ENCODE data around the gene PCOLCE2. TPM values are rescaled to one million over a fixed set of nuclear protein-coding genes. Genes with fewer than 3 reads are reported as not detected.
A peak's percentile ranks its signal among the peaks of the same experiment; 100 is the strongest.
"Not testable (repeated sequence)": the region's sequence is repeated elsewhere in the genome, so short reads cannot be mapped to it uniquely, and the experiment has no call there.

PCOLCE2 gene
- total RNA-seq, 6 experiments from 2014 or later = 0.74 to 17.3 (median 14.6) TPM

- no peaks in the 10 kb centered on the region for H3K9me3 Mint-ChIP-seq
- peak overlapping the region; percentile 83 for H3K4me3 Mint-ChIP-seq
- peaks cover 27% of the 10 kb centered on the region for H3K4me1 Mint-ChIP-seq (ENCODE audit: low read depth)
- peak overlapping the region; percentile 70 for H3K27ac Mint-ChIP-seq
- no peak for TF ChIP-seq CTCF (IDR thresholded peaks at IDR 0.05)
- DNase-seq = peak; percentile 76
- no peaks in the 10 kb centered on the region; the same call in 1 of the 2 replicates for H3K36me3 Mint-ChIP-seq (ENCODE audit: low read depth)
- peaks cover 20% of the 10 kb centered on the region; the same call in 1 of the 2 replicates for H3K27me3 Mint-ChIP-seq (ENCODE audit: insufficient read depth)
These were observed 1.9 kb downstream of the PCOLCE2 start for GRCh38 chr3:142886940-142887339.

- Mint-ChIP-seq H3K9me3 (no peaks in the 10 kb centered on the region), H3K27me3 (ENCODE audit: insufficient read depth) (peaks cover 15% of the 10 kb centered on the region; the same call in 1 of the 2 replicates), H3K27ac (no peak overlapping the region), H3K4me1 (ENCODE audit: low read depth) (peaks cover 27% of the 10 kb centered on the region), H3K4me3 (no peak overlapping the region), H3K36me3 (ENCODE audit: low read depth) (no peaks in the 10 kb centered on the region; the same call in 1 of the 2 replicates)
- DNase-seq = no peak
- TF ChIP-seq CTCF (IDR thresholded peaks at IDR 0.05) = no peak
These were observed 2.9 kb downstream of the PCOLCE2 start for GRCh38 chr3:142886021-142886420.

- H3K27ac Mint-ChIP-seq = no peak overlapping the region
These were observed 4.4 kb downstream of the PCOLCE2 start for GRCh38 chr3:142884531-142884930.

GRCh38 chr3:142883534-142883933 lies 5.3 kb downstream of the PCOLCE2 start:
- H3K27me3 Mint-ChIP-seq (ENCODE audit: insufficient read depth) = not testable (repeated sequence)

More at GRCh38 chr3:142884531-142884930, 4.4 kb downstream of the PCOLCE2 start:
- Mint-ChIP-seq H3K9me3 (no peaks in the 10 kb centered on the region), H3K4me1 (ENCODE audit: low read depth) (peaks cover 24% of the 10 kb centered on the region), H3K27me3 (ENCODE audit: insufficient read depth) (peaks cover 8% of the 10 kb centered on the region; the same call in 1 of the 2 replicates), H3K36me3 (ENCODE audit: low read depth) (no peaks in the 10 kb centered on the region; the same call in 1 of the 2 replicates), H3K4me3 (no peak overlapping the region)
- TF ChIP-seq CTCF (IDR thresholded peaks at IDR 0.05) = no peak
- no peak for DNase-seq

GRCh38 chr3:142881445-142882224 lies 7.2 kb downstream of the PCOLCE2 start:
- TF ChIP-seq CTCF (IDR thresholded peaks at IDR 0.05) = no peak
- peaks cover 4% of the 10 kb centered on the region for H3K4me1 Mint-ChIP-seq (ENCODE audit: low read depth)
- peaks cover 17% of the 10 kb centered on the region; the same call in 1 of the 2 replicates for H3K27me3 Mint-ChIP-seq (ENCODE audit: insufficient read depth)
- no peaks in the 10 kb centered on the region for H3K9me3 Mint-ChIP-seq
- no peaks in the 10 kb centered on the region; the same call in 1 of the 2 replicates for H3K36me3 Mint-ChIP-seq (ENCODE audit: low read depth)
- DNase-seq = no peak
- no peak overlapping the region for H3K27ac Mint-ChIP-seq
- no peak overlapping the region for H3K4me3 Mint-ChIP-seq

More at GRCh38 chr3:142883534-142883933, 5.3 kb downstream of the PCOLCE2 start:
- peaks cover 21% of the 10 kb centered on the region for H3K4me1 Mint-ChIP-seq (ENCODE audit: low read depth)
- H3K27ac Mint-ChIP-seq; H3K36me3 Mint-ChIP-seq (ENCODE audit: low read depth); H3K4me3 Mint-ChIP-seq; H3K9me3 Mint-ChIP-seq; DNase-seq: not testable (repeated sequence)

GRCh38 chr3:142878649-142879300 lies 10.1 kb downstream of the PCOLCE2 start:
- no peak for DNase-seq
- H3K36me3 Mint-ChIP-seq (ENCODE audit: low read depth) = no peaks in the 10 kb centered on the region
- peaks cover 26% of the 10 kb centered on the region; the same call in 1 of the 2 replicates for H3K27me3 Mint-ChIP-seq (ENCODE audit: insufficient read depth)
- no peak overlapping the region for H3K27ac Mint-ChIP-seq
- no peaks in the 10 kb centered on the region for H3K9me3 Mint-ChIP-seq
- no peak for TF ChIP-seq CTCF (IDR thresholded peaks at IDR 0.05)
- no peak overlapping the region for H3K4me3 Mint-ChIP-seq
- no peaks in the 10 kb centered on the region; the same call in 1 of the 2 replicates for H3K4me1 Mint-ChIP-seq (ENCODE audit: low read depth)

All from HFFc6 (cell line).